Left renal cortex interstitium (tissue), 4 donors: ENCODE measurements around the gene SLC22A3. TPM values are rescaled to one million over a fixed set of nuclear protein-coding genes. Genes with fewer than 3 reads are reported as not detected.

ENCODE experiments used
- DNase-seq, 4 donors: peaks; one replicate each; pipeline ENCODE4 v3.0.0-alpha.2; 2013; ENCODE audit warnings: low read depth in 4 of 4, low spot score in 2 of 4, missing footprints in 1 of 4
- polyA plus RNA-seq, 4 donors: library from polyadenylated mRNA; unstranded; fragments of 120-200 nt; gene quantifications; one replicate each; pipeline ENCODE4 v1.2.1, GENCODE V29; 2013; ENCODE audit not compliant: insufficient read length in 4 of 4

The SLC22A3 gene
- polyA plus RNA-seq, 4 donors: 3.9 to 6.5 (median 4.7) TPM

DNA sequence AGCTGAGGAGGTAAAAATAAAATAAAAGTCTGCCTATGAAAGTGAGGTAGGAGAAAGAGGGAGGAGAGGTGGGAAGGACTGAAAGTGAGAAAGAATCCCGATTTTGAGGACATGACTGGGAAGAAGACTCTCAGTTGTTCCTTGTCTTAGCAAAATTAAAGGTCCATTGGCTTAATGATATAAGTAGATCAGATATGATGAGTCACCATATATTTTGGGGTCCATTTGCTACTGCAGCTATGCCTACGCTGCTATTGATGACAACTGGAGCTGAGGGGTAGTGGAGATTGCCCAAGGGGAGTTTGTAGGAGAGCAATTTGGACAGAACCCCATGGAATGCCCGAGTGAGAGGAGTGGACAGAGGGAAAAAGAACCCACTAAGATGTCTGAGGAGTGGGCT is 15.1 kb upstream of the SLC22A3 start:
- DNase-seq: no peak

DNA sequence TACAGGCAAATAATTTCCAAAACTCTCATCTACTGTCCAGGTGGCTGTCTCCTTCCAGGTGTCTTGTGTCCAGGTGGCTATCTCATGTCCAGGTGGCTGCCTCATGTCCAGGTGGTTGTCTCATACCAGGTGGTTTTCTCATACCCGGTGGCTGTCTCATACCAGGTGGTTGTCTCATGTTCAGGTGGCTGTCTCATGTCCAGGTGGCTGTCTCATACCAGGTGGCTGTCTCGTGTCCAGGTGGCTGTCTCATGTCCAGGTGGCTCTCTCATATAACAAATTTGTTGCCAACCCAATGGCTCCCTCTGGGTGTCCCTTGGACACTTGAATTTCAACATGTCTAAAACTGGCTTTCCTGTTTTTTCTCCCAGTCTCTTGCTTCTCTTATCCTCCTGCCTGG is 14.3 kb upstream of the SLC22A3 start:
- DNase-seq: no peak

DNA sequence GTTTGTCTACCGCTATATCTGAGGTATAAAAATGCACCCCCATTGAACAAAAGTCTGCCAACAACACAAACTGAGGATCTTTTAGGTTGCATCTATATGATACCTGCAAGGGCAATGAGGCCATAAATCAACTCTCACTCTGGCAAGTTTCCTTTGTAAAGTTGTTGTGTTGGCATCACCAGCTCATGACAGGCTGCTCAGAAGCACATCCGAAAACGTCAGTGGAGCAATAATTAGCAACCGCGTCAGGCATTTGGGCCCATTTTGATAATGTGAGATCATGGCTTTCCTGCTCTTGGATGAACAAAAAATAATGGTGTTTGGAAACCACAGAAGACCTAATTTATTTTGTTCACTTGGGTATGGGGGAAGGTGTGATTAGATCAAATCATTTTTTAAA is 12.0 kb upstream of the SLC22A3 start:
- no peak for DNase-seq

DNA sequence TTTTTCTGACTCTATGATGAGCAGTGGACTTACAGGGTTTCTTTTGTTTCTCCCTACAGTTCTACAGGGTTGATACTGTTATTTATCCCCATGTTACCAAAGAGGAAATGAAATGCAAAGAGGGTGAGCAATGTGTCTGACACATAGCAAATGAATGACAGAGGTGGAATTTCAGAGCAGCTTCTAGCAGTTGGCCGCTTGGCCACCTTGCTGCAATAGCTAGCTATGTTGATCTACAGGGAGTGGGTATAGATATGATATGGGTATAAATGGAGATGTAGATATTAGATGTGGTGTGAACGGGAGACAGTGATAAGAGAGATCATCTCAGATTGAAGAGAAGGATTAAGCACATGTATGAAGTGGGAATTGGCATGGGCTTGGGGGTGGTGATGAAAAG is 10.9 kb upstream of the SLC22A3 start:
- DNase-seq: no peak

DNA sequence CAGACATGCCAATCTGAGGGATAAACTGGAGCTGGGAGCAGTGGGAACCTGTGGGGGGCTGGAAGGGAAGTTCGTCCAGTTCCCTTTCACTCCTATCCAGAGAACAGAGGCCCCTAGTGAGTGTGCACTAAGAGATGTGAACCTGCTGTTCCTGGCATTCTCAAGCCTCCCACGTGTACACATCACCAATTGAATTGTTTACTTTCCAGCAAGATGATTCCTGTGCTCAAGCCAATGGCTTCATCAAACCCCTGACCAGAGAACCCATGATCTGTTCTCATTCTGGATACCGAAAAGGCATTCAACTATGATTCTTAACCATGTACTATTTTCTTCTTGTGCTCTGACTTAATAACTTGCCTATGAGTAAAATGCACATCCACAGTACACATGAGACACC is 10.2 kb upstream of the SLC22A3 start:
- no peak for DNase-seq

DNA sequence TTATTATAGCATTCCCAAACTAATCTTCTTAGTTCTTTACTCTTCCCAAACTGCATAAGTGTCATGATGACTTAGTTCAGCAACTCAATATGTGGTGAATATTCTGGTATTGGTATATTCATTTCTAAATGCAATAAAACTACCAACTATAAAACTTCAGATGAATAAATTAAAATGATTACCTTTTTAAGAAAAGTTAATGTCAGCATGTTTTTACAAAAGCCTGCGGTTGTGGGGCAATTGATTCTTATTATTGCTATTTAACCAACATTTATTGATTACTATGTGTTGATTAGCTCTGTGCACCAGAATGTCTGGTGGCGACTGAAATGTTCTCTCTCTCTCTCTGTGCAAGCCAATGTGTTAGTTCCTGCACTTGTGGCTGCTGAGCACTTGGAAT is 5.0 kb upstream of the SLC22A3 start:
- no peak for DNase-seq

DNA sequence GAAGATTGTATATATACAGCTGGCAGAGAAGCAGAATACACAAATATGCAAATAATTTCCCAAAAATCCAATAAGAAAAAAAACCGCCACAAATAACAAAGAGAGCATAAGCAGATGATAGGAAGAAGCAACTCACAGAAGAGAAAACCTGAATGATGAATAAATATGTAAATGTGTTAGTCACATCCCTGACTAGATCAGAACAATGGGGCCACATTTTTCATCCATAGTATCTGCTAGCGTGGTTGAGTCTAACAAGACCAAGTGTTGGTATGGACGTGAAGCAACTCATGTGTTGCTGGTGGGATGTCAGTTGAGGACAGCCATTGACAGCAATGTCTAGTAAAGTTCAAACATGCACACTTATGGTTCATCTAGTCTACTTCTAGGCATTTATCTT is 3.9 kb upstream of the SLC22A3 start:
- no peak for DNase-seq

DNA sequence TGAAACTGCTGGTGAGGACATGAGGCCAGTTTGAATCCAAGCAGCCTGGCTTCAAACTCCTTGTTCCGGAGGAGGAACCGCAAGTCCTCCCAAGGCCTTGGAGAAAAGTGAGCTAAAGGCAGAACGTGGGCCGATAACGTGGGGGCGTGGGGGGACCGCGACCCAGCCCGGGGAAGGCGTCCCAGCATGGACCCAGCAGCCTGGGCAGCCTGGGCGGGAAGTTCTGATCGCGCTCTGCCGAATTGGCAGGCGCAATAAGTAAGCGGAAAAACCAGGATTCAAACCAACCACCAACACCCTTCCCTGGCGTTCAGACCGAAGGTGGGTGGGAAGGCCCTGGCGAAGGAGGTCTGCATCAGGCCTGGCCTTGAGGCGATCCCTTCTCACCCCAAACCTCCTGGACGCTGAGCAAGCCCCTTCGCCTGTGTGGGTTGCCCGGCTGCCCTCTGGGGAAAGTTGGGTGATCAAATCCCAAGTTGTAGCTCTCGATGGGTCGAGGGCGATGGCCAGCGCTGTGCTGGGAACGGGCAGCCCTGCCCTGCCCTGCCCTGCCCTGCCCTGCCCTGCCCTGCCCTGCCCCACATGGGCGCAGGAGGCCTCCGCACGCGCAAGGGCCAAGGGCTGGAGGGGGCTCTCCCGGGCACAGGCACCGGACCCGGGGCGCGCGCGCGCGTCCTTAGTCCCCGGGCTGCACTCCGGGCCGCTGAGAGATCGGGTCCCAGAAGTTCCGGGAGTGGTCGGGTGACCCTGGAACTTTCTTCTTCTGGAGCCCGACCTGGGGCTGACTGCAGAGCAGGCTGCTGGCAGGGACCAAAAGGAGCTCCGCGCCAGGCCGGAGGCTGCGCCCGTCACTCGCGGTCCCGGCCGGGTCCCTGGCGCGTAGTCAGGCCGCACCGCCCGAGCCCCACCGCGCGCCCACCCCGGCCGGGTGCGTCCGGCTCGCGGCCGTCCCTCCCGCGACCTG is 637 bp upstream of the SLC22A3 start:
- no peak for DNase-seq

DNA sequence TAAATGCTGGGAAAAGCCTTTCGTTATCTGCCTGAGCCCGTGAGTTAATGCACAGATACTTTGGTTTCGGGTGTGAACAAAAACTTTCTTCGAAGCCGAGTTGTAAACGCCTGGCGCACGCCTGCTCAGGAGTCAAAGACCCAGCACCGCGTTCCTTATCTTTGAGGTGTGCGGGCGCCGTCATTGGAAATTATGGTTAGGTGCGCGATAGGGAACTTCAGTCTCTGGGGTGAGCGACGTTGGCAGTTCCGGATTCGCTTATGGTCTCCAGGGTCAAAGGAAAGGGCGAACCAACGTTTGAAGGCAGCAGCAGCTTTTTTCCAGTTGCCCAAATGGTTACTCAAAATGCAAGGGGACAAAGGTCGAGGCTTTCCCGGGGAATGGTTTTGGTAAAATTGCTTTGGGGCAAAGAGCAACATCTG is 853 bp downstream of the SLC22A3 start:
- DNase-seq: no peak

DNA sequence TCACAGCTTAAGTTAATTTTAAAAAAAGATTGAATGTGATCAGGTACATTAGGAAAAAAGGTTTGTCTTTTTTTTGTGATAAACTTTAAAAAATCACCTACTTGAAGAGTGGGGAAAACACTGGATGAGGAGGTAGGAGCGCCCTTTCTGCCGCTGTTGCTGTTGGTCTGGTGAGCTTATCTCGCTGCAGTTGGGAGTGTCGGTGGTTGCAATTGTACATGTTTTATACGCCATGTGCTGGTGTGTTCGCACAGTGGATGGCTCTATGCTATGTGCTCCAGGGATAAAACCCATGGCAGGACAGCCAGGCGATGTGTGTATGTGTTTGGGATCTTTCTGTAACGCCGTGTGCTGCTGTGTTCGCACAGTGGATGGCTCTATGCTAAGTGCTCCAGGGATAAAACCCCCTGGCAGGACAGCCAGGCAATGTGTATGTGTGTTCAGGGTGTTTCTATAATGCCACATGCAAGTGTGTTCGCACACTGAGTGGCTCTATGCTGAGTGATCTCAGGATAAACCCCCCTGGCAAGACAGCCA is 1.7 kb downstream of the SLC22A3 start:
- no peak for DNase-seq

DNA sequence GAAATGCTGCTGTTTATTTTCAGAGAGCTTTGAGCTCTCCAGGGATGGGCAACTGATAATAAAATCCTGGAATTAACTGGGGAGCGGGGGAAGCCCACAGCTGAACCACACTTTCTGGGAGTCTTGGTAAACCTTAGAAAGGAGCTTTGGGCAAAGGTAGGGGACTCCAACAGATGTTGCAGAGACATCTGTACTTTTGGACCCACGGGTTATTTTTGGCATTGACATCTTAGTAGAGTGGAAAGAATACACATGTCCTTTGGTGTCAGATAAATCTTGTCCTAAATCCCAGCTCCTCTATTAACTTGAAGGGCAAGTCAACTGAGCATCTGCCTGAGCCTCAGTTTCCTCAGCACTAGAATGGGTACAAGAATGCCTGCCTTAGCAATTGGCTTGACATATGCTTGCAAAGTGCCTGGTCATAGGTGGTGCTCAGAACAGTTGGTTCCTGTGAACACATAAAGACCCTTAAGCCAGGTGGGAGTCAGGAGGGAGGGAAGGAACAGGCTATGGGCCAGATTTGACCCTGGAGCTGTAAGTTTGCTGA is 5.8 kb downstream of the SLC22A3 start:
- no peak for DNase-seq

DNA sequence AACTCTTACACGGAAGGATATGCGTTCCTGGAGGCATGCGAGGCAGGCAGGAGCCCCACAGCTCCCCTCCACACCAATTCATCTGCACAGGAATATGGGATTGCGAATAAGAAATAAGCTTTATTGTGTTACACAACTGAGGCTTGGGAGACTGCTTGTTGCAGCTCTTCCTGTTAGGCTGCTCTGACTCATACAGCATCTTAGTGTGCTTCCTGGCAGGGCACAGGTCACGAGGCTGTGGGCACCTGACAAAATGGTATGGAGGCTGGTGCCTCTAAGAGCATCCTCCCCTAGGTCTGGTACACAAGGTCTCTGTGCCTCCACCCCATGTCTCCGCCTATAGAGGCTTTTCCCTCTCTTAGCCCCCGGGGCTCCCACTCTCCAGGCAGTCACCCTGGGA is 6.8 kb downstream of the SLC22A3 start:
- DNase-seq: no peak

DNA sequence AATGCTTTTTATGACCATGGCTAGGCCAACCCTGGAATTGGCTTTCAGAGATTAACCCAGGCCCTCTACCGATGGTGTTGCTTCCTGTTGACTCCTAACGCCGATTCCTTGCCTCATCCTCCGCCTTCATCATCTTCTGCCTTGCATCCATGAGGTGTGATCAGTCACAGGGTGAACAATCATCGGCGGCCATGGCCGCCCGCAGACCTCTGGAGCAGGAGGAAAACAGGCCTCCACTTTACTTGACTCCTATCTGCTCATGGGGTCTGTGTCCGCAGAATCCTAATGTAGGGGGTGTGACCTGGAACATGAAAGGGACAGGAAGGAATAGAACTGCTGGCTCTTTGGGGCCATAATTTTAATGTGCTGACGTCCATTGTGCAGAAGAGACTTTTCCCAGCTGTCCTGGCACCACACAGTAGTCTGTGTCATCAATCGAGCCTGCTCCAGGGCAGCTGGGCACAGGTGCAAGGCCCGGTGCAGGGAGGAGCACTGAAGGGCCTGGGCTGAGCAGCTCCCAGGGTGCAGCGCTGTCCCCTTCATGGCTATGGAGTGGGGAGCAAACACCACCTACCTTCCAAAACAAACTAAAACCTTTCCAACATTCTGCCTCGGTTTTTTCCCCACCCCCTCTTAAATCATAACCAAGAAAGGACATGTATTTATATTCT is 8.0 kb downstream of the SLC22A3 start:
- DNase-seq: no peak

DNA sequence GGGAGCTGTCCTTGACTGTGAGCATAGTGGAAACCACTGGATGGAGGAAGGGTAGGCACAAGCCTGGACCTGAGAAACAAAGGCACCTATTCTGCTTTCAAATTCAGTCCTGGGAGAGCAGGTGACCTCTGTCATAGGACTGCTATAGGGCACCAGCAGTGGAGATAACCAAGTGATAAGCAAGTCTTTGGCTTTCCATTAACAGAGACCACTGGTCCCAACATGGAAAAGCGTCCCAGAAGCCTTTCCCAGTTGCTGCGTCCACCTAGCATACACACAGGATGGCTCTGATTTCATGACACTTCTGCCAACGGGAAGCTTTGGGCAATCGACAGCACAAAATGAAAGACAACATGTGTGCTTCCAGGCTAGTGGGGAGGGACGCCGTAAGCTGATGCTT is 8.9 kb downstream of the SLC22A3 start:
- no peak for DNase-seq

DNA sequence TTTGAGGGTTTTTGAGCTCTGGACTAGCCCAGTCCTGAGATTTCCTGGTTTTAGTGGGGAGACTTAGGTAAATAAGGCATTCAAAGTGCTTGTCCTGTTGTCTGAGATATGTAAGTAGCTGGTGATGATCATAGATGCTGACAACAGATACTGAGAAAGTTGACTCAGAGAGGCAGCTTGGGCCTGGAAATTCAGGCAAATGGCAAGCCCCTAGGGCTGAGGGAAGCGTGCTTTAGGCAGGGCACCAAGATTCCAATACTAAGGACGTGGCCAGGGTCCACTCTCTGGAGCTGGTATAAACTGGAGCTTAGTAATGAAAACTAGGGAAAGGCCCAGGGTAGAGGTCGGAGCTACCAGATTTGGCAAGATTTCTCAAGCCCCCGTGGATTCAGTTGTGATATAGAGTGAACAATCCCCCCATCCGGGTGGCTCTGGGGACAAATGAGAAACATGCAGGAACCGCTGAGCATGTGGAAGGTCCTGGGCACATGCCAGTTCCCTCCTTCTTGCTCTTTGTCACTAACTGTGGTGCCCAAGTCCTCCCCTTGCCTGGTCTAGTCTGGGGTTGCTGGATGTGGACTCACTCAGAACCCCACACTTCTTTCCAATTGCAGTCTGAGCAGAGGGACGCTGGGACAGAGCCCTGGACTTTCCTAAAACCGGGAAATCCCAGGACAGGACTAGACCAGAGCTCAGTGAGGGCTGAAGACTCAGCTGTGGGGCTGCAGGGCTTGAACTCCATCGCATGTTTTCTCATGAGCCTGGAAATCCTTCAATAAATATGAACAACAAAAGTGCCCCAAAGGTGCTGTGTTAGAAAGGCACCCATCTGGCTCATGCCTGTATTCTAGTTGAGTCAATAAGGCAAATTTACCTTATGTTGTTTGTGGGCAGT is 10.3 kb downstream of the SLC22A3 start:
- no peak for DNase-seq

DNA sequence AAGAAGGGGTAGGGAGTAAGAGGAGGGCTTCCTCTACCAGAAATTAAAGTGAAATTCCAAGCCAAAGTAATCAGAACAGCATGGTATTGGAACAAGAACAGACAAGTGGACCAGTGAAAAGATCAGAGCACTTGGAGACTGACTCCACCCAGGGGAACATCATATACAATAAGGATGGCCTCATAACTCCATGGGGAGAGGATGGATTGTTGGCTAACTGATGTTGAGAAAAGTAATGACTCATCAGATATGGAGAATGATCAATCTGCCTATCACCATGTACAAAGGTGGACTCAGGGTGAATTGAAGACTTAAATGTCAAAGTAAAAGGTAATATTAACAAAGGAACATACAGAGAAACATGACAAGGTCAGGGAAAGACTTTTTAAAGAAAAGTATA is 12.8 kb downstream of the SLC22A3 start:
- DNase-seq: no peak

DNA sequence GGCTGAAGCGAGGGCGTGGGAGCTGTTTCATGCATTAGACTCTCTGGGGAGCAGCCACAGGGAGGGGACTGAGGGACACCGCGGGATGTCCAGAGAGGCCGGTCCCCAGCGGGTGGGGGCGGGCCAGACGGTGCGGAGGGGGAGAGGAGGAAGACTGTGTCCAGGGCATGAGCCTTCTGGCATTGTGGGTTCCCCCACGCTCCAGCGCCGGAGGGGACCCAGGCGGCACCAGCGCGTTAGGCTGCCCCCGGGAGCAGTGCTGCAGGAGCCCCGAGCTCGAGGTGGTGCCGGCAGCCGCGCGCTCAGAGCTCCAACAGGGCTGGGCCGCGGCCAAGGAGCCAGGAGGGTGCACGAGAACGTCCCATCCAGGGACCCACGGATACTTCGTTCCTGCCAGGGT is 14.4 kb downstream of the SLC22A3 start:
- no peak for DNase-seq

DNA sequence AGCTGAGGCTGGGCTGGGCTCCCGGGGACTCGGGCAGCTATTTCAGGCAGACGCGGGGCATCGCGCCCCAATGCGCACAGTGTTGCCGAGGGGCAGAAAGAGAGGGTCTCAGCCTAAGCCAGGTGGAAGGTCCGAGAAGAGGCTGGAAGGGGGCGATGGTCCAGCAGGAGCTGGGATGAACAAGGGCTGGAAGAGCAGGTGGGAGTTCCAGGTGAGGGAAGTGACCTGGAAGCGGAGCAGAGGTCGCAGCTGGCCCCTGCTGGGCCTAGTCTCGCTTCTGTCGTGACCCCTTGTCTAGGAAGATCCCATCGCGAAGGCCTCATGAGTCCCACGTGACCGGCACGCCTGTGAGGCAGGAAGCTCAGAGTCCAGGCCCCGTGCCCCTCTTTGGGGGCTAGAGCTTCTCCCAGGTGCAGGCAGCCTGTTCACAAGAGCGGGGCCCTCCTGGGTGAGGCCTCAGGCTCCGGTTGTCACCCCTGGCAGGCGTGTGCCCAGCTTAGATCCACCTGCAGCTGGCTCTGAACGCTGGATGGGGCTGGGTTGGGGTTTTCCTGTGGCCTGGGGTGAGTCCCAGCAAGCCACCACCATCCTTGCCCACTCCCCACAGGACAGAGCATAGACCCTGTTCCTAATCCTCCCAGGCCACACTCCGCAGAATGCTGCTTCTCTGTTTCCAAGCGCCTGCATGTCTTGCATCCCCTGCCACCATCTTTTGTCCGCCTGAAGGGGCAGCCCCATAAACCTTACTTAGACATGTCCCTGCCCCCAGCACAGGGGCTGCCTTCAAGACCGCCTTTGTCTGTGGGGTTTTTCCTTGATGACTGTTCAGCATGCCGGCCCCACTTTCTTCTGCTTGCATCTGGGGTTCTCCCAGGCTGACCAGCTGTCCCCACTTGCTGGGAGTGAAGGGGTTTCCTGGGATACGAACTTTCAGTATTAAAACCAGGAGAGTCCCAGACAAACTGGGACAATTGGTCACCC is 15.1 kb downstream of the SLC22A3 start:
- DNase-seq: no peak

DNA sequence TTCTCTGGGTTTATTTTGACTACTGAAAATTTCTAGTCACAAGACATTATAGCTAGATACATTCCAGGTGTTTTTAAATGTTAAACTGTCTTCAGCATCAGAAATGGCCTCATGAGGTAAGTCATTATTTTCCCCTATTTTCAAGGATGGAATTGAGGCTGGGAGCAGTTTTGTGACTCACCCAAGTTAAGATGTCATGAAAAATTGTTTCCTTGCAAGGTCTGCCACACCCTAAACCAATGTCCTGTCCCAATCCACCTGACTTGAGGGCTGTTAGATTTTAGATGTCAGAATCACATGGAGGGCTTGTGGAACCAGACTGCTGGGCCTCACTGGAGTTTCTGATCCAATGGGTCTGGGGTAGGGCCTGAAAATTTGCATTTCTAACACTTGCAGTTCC is 16.9 kb downstream of the SLC22A3 start:
- no peak for DNase-seq
